Cardiac fibroblast (primary cell): Measurements from ENCODE around the gene CAMTA1.

ENCODE experiments used
- DNase-seq, 2 donors: peaks; one replicate each; pipeline versions ENCODE4 v3.0.0 to v3.0.0-alpha.2; 2010; ENCODE audit warnings: low read depth in 2 of 2
- H3K4me3 ChIP-seq, 2 donors: replicated peaks in 1 of 2; 1 replicate in 1 of 2; 2 replicates in 1 of 2; pipeline ENCODE4 v1.5.1; 2011; ENCODE audit warnings: low read depth in 2 of 2, low read length in 2 of 2, mild to moderate bottlenecking in 2 of 2, moderate library complexity in 1 of 2
- CTCF ChIP-seq: IDR thresholded peaks from one replicate; pipeline ENCODE4 v1.5.1; 2011; ENCODE audit warnings: low read depth, mild to moderate bottlenecking, low read length, inconsistent platforms

CAMTA1 gene

GRCh38 chr1:7224081-7224534, 438.9 kb downstream of the CAMTA1 start:
- DNase-seq, result no peak
- no peak overlapping the region for H3K4me3 ChIP-seq
- no peak for TF ChIP-seq CTCF

GRCh38 chr1:7224644-7225043, 439.4 kb downstream of the CAMTA1 start:
- no peak overlapping the region for H3K4me3 ChIP-seq
- no peak for DNase-seq
- TF ChIP-seq CTCF, result no peak

GRCh38 chr1:7225711-7226505, 440.7 kb downstream of the CAMTA1 start:
- H3K4me3 ChIP-seq, result no peak overlapping the region
- no peak for DNase-seq
- TF ChIP-seq CTCF, result no peak

GRCh38 chr1:7227654-7228053, 442.4 kb downstream of the CAMTA1 start:
- H3K4me3 ChIP-seq, result no peak overlapping the region
- DNase-seq, result no peak
- TF ChIP-seq CTCF, result no peak

GRCh38 chr1:7228252-7228961, 443.2 kb downstream of the CAMTA1 start:
- TF ChIP-seq CTCF, result no peak
- DNase-seq, result no peak

GRCh38 chr1:7229186-7229585, 443.9 kb downstream of the CAMTA1 start:
- no peak for DNase-seq
- no peak overlapping the region for H3K4me3 ChIP-seq
- TF ChIP-seq CTCF, result no peak

More at GRCh38 chr1:7228252-7228961, 443.2 kb downstream of the CAMTA1 start:
- no peak overlapping the region for H3K4me3 ChIP-seq
